ENCODE results near the gene PIEZO1. TPM values are rescaled to one million over a fixed set of nuclear protein-coding genes. Genes with fewer than 3 reads are reported as not detected.

PIEZO1 gene
- total and polyA plus RNA-seq, 10 of the 15 experiments (the other 5 are each of a cell fraction or from before 2014, with no cell fraction given), result 1.3 to 169 (median 33.4) TPM

GRCh38 chr16:88736496-88736895 lies 48.5 kb downstream of the PIEZO1 start (continued):
- TF ChIP-seq, protein P1, sequence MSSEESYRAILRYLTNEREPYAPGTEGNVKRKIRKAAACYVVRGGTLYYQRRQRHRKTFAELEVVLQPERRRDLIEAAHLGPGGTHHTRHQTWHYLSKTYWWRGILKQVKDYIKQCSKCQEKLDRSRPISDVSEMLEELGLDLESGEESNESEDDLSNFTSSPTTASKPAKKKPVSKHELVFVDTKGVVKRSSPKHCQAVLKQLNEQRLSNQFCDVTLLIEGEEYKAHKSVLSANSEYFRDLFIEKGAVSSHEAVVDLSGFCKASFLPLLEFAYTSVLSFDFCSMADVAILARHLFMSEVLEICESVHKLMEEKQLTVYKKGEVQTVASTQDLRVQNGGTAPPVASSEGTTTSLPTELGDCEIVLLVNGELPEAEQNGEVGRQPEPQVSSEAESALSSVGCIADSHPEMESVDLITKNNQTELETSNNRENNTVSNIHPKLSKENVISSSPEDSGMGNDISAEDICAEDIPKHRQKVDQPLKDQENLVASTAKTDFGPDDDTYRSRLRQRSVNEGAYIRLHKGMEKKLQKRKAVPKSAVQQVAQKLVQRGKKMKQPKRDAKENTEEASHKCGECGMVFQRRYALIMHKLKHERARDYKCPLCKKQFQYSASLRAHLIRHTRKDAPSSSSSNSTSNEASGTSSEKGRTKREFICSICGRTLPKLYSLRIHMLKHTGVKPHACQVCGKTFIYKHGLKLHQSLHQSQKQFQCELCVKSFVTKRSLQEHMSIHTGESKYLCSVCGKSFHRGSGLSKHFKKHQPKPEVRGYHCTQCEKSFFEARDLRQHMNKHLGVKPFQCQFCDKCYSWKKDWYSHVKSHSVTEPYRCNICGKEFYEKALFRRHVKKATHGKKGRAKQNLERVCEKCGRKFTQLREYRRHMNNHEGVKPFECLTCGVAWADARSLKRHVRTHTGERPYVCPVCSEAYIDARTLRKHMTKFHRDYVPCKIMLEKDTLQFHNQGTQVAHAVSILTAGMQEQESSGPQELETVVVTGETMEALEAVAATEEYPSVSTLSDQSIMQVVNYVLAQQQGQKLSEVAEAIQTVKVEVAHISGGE (CRISPR knock-in tag; IDR thresholded peaks at IDR 0.05), result no peak
- TF ChIP-seq, protein P2, sequence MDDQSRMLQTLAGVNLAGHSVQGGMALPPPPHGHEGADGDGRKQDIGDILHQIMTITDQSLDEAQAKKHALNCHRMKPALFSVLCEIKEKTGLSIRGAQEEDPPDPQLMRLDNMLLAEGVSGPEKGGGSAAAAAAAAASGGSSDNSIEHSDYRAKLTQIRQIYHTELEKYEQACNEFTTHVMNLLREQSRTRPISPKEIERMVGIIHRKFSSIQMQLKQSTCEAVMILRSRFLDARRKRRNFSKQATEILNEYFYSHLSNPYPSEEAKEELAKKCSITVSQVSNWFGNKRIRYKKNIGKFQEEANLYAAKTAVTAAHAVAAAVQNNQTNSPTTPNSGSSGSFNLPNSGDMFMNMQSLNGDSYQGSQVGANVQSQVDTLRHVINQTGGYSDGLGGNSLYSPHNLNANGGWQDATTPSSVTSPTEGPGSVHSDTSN (IDR thresholded peaks at IDR 0.05; ENCODE audit: insufficient replicate concordance, low read depth, low read length), result no peak

- ChIA-PET POLR2A (no interaction called here), CTCF (interaction anchor here (2.1 to 3.1 kb wide), 2 partner anchors 45 to 48 kb away, joined by 24 to 51 read pairs; partner anchors contain the start of gene PIEZO1), SMC1A (ENCODE audit: uncharacterized antibody, unreplicated experiment) (interaction anchor here (0.9 kb wide), 1 partner anchor 45 kb away, joined by 3 read pairs; no protein-coding TSS in a partner anchor), RAD21 (ENCODE audit: unreplicated experiment) (no interaction called here)
- H3K4me3 ChIP-seq, result no peak overlapping the region
- no peak overlapping the region for H3K4me2 ChIP-seq (ENCODE audit: control insufficient read depth, insufficient read depth)
- H3K9me3 ChIP-seq (replicated peaks; ENCODE audit: control insufficient read depth, insufficient read depth, low read length), result no peaks in the 10 kb centered on the region
- no peak overlapping the region for H3K27ac ChIP-seq (ENCODE audit: control insufficient read depth, insufficient read depth)
- no peak for FAIRE-seq
- no peak overlapping the region for H2AFZ ChIP-seq (ENCODE audit: control insufficient read depth, low read depth, low read length)
- no peak for DNase-seq (ENCODE audit: low read depth, low spot score)
- no peaks in the 10 kb centered on the region for H3K79me2 ChIP-seq (ENCODE audit: control insufficient read depth, insufficient read depth, low read length)
- no peaks in the 10 kb centered on the region for H3K27me3 ChIP-seq (replicated peaks in 1 of 2; ENCODE audit: control insufficient read depth in 2 of 2, insufficient read depth in 2 of 2, low read length in 1 of 2)
- ATAC-seq, result no peak
- intact Hi-C loops (cut with micrococcal nuclease; ENCODE audit: unreplicated experiment), result loop anchor here (2.0 kb wide), 1 partner anchor 49 kb away; the partner anchor contains the start of gene PIEZO1
- peaks cover 3% of the 10 kb centered on the region; the same call in 1 of the 2 replicates for H3K4me1 ChIP-seq (ENCODE audit: control insufficient read depth, insufficient read depth, low read length)
- H3K36me3 ChIP-seq (ENCODE audit: control insufficient read depth in 2 of 2, insufficient read depth in 2 of 2, low read length in 1 of 2), result peaks cover 9 to 47% of the 10 kb centered on the region in 2 experiments; a peak in 3 of 4 replicates
- in situ Hi-C loops (cut with MboI), result no loop called here
- no peaks in the 10 kb centered on the region for H4K20me1 ChIP-seq (ENCODE audit: control insufficient read depth, insufficient read depth)
- BruUV-seq (replicated peaks), result no TSS peak
- 98% methylated on average over 21 of the region's 21 CpGs for WGBS (ENCODE audit: insufficient coverage, insufficient replicate concordance, low lambda C conversion rate, missing lambda C conversion rate)
- H3K9ac ChIP-seq (ENCODE audit: control insufficient read depth, insufficient read depth, low read length), result no peak overlapping the region
- TF ChIP-seq RELB (IDR thresholded peaks at IDR 0.05; ENCODE audit: low read depth) (no peak), ZNF24 (IDR thresholded peaks at IDR 0.05) (no peak), PAX5 (IDR thresholded peaks at IDR 0.05; ENCODE audit: borderline replicate concordance, low read depth, low read length) (no peak), CBX5 (IDR thresholded peaks at IDR 0.05; ENCODE audit: low read depth) (no peak), STAT1 (conservative IDR thresholded peaks at IDR 0.05) (no peak), BMI1 (IDR thresholded peaks at IDR 0.05; ENCODE audit: borderline replicate concordance) (no peak)
- TF ChIP-seq, protein P3, sequence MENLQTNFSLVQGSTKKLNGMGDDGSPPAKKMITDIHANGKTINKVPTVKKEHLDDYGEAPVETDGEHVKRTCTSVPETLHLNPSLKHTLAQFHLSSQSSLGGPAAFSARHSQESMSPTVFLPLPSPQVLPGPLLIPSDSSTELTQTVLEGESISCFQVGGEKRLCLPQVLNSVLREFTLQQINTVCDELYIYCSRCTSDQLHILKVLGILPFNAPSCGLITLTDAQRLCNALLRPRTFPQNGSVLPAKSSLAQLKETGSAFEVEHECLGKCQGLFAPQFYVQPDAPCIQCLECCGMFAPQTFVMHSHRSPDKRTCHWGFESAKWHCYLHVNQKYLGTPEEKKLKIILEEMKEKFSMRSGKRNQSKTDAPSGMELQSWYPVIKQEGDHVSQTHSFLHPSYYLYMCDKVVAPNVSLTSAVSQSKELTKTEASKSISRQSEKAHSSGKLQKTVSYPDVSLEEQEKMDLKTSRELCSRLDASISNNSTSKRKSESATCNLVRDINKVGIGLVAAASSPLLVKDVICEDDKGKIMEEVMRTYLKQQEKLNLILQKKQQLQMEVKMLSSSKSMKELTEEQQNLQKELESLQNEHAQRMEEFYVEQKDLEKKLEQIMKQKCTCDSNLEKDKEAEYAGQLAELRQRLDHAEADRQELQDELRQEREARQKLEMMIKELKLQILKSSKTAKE (IDR thresholded peaks at IDR 0.05; ENCODE audit: low read depth, poor library complexity, severe bottlenecking), result no peak
- TF ChIP-seq, protein P1 (CRISPR knock-in tag; IDR thresholded peaks at IDR 0.05), result no peak
Observed at GRCh38 chr16:88736088-88736487, 48.9 kb downstream of the PIEZO1 start.

Measured in GM12878 (cell line).